ENCODE data around the gene BRMS1.
"Not testable (repeated sequence)": the region's sequence is repeated elsewhere in the genome, so short reads cannot be mapped to it uniquely, and the experiment has no call there.

The BRMS1 gene

DNA sequence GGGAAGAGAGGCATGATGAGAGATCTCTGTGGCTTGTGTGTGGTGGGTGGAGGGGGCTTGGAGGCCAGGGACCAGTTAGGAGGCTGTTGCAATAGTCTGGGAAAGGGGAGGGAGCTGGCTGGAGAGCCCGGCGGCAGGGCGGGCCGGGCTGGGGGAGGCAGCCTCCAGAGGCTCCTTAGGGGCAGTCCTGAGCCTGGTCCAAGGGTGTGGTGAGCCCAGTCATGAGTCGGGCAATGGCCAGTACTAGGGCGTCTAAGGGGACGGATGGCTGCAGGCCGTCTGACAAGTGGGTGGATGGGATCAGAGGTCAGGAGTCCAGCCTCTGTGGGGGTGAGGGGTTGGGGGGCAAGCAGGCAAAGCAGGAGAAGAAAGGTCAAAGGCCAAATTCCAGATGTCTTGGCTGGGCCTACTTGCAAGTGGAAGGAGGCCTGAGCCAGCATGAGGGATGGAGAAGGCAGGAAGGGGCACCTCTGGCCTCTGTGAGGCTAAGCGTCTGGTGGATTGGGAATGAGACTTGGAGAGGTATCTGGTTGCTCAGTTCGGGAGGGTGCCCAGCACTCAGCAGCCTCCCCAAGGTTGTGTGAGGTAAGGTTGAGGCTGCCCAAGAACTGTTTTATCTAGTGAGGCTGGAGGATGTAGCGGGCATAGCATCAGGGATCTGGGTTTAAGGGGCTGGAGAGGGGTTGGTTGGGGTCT is 22.0 kb downstream of the BRMS1 start:
- no peak for DNase-seq

DNA sequence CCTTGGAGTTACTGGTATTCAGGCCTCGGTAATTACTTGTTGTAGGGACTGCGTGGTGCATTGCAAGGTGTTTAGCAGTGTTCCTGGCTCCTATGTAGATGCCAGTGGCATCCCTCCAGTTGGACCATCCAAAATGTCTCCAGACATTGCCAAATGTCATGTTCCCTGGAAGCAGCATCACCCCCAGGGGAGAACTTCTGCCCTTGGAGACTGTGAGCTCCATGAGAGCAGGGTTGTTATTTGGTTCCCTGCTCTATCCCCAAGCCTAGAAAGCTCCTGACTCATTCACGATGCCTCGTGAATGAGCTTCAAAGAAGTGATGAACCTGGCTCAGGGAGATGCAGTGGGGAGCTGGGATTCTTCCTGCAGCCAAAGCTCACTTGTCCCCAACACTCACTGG is 23.3 kb downstream of the BRMS1 start:
- DNase-seq = no peak

- DNase-seq = not testable (repeated sequence)
These were observed 24.2 kb downstream of the BRMS1 start for GRCh38 chr11:66320748-66321147.

GRCh38 chr11:66320289-66320688 is 24.6 kb downstream of the BRMS1 start:
- not testable (repeated sequence) for DNase-seq

DNA sequence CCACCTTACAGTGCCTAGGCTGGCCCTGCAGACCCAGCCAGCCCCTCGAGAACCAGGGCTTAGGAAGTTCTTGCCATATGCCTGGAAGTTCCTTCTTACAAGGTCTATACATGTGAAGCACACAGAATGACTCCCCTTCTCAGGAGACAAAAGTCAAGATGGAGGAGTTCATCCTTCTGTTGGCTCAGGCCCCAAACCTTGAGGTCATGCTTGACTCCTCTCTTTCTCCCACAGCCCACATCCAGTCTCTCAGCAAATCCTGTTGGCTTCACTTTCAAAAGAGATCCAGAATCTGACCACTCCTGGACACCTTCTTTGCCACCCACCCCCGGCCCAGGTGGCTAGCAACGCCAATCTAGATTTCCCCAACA is 26.3 kb downstream of the BRMS1 start:
- DNase-seq = no peak

- DNase-seq = no peak
These were observed 26.9 kb downstream of the BRMS1 start for GRCh38 chr11:66317723-66318599.

GRCh38 chr11:66317322-66317722 is 27.6 kb downstream of the BRMS1 start:
- no peak for DNase-seq

GRCh38 chr11:66316849-66317251 is 28.1 kb downstream of the BRMS1 start, which contains the start of gene CD248:
Gene CD248 (minus strand): TSS chr11:66317044. CDS start chr11:66317027, 17 bp downstream.
- no peak for DNase-seq

GRCh38 chr11:66315921-66316811 is 28.7 kb downstream of the BRMS1 start:
- no peak for DNase-seq

GRCh38 chr11:66315498-66315885 is 29.4 kb downstream of the BRMS1 start:
- DNase-seq = no peak

GRCh38 chr11:66314561-66315497 is 30.1 kb downstream of the BRMS1 start:
- DNase-seq = no peak

DNA sequence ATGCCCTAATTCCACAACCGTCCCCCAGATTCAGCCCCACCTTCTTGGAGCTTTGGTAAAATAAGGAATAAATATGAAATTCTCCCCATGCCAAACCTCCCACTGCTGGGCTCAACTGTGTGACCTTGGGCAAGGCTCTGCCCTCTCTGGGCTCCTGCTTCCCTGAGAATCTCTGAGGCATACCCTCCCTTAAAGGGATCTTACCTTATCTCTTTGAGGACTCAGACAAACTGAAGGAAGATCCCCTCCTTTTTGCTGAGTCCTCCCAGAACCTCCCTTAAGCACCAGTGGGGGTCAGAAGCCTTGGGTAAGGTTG is 30.8 kb downstream of the BRMS1 start:
- no peak for DNase-seq

DNA sequence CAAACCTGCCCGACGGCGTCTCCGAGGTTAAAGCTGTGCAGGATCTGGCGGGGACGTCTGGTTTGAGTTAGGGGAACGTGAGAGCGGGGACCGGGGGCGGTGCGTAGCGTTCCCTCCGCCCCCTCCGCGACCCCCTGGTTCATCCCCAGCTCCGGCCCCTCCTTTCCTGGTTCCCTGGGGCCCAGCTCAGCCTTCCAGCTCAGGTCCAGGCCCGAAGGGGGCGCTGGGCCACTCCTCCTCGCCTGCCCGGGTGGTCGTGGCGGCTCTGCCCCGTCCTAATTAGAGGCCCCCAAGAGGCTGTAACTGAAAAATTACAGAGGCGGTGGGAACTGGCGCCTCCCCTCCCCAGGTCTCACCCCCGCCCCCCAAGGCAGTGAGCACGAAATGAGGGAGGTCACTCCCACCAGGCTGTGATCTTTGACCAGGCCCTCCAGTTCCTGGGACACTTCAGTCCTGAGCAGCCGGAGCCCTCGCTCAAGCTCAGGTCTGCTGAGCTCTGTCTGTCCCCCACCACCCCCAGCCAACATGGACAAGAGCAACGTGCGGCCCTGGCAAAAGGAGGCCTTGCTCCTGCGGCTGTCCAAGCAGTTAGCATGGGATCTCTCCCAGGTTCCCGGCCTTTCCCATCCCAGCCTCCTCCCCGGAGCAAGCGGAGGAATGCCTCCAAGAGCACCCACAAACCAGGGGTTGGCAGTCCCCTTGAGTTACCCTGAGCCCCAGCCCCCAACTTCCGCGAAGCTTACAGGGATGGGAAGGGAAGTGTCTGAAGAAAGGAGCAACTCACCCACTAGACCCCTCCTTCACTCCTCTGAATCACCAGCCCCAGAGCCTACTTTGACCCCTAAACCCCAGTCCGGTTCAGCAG is 31.4 kb downstream of the BRMS1 start:
- DNase-seq = no peak

DNA sequence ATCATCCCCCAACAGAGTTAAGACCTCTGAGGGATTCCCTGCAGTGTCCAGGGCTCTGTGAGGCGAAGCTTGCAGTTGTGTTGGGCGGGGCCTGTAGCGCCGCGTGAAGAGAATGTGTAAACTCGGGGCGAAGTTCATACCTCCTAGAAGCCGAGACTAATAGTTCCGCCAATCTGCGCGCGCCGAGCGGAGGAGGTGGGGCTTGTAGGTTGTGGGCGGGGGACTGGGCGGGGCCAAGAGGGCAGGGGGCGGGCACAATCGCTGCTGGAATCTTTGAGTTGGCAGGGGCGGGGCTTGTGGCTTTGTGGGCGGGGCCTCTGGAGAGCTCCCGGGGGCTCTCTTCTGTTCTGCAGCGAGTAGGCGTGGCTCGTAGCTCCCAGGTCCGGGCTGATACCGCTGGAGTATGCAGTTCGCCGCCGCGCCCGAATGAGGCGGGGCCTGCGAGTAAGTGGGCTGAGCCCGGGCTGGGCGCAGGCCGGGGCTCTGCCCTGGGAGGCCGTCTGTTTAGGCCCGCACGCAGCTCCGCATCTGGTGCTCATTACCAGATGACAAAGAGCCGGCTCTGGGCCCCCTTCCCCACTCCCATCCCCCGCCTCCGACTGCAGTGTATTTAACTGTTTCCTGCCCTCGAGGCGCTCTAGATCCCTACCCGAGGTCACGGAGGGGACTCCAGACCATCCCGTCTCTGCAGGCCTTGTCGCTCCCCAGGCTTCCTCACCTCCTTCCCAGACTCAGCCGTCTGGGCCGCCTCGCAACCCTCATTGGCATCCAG is 32.2 kb downstream of the BRMS1 start:
- DNase-seq = peak; percentile 90

GRCh38 chr11:66311965-66312548 is 32.8 kb downstream of the BRMS1 start:
- DNase-seq = peak; percentile 95

DNA sequence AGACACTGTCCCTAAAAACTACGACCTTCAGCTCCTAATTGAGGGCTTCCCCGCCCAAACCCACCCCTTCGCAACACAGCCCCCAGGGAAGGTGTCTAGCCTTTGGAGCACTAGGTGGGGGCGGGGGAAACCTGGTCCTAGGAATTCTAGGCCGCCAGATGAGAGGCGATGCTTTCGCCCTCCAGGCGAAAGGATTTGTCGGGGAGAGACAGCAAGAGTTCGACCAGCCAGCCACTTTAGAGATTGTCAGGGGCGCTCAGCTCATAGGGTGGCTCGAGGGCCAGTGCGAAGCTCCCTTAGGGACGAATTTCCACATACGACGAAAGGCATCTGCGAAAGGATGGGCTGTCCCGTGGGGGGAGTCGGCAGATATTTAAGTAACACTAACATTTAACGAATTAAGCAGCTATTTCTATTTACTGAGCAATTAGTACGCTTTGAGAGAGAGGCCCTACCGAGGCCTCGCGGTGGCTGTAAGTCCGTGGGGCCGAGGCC is 33.4 kb downstream of the BRMS1 start:
- DNase-seq = no peak

GRCh38 chr11:66310803-66311440 is 34.0 kb downstream of the BRMS1 start:
- DNase-seq = not testable (repeated sequence)

- no peak for DNase-seq
These were observed 34.6 kb downstream of the BRMS1 start for GRCh38 chr11:66310324-66310723.

DNA sequence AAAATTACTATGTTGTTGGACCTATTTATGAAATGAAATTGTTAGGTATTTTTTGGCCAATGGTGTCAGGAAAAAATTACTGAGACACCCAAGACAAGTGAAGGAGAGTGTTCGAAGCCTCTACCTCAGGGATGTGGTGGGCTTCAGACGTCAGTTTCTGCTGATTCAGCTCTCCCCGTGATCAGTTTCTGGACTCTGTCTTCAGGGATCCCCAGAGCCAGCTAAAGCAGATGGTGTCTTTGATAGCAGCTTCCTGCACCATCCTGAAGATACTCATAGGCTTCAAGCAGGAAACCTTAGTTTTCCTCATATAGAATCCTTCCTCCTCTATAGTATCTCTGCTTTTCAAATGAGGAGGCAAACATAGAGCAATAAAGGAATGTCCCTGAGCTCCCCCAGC is 35.4 kb downstream of the BRMS1 start:
- no peak for DNase-seq
